Esophagus muscularis mucosa (tissue), 4 donors: ENCODE measurements around the gene RNFT2. TPM values are rescaled to one million over a fixed set of nuclear protein-coding genes. Genes with fewer than 3 reads are reported as not detected.

ENCODE experiments used
- DNase-seq: peaks from one replicate; pipeline ENCODE4 v3.0.0-alpha.2; 2017; ENCODE audit errors: extremely low spot score
- H3K27ac ChIP-seq, 4 donors: fragments of 200-600 bp; sonication (generic); replicated peaks in 1 of 4; 1 replicate in 3 of 4; 2 replicates in 1 of 4; pipeline ENCODE4 v1.5.1; 2016 to 2019; ENCODE audit warnings: mild to moderate bottlenecking in 1 of 4
- H3K27me3 ChIP-seq, 4 donors: fragments of 200-600 bp; sonication (generic); one replicate each; pipeline versions ENCODE4 v1.5.1 to v1.6.0; 2016 to 2019
- H3K36me3 ChIP-seq, 4 donors: fragments of 200-600 bp; sonication (generic); one replicate each; pipeline ENCODE4 v1.5.1; 2016 to 2019
- H3K4me1 ChIP-seq, 4 donors: fragments of 200-600 bp; sonication (generic); one replicate each; pipeline ENCODE4 v1.5.1; 2016 to 2019
- H3K4me3 ChIP-seq, 4 donors: fragments of 200-600 bp; sonication (generic); 1 replicate in 2 of 4; 2 replicates in 2 of 4; pipeline ENCODE4 v1.5.1; 2016 to 2019; ENCODE audit warnings: mild to moderate bottlenecking in 4 of 4, moderate library complexity in 1 of 4
- H3K9me3 ChIP-seq, 4 donors: fragments of 200-600 bp; sonication (generic); 1 replicate in 3 of 4; 2 replicates in 1 of 4; pipeline ENCODE4 v1.5.1; 2016 to 2019
- CTCF ChIP-seq, 3 experiments: fragments of 200-600 bp in 2 of 3; fragments of 450-650 bp in 1 of 3; sonication (generic) in 2 of 3; IDR thresholded peaks; one replicate each; pipeline ENCODE4 v1.5.1; 2017 to 2019; ENCODE audit warnings: antibody characterized with exemption in 3 of 3, mild to moderate bottlenecking in 2 of 3, moderate library complexity in 1 of 3
- EP300 ChIP-seq: sonication (generic); formaldehyde crosslinking; IDR thresholded peaks from one replicate; pipeline ENCODE4 v1.6.1; 2017; ENCODE audit warnings: antibody characterized with exemption
- POLR2A ChIP-seq: fragments of 450-650 bp; IDR thresholded peaks from one replicate; pipeline ENCODE4 v1.6.1; 2017; ENCODE audit warnings: antibody characterized with exemption, moderate library complexity, mild to moderate bottlenecking, low read depth
- POLR2AphosphoS5 ChIP-seq, 2 donors: sonication (generic); formaldehyde crosslinking; IDR thresholded peaks; one replicate each; pipeline ENCODE4 v1.6.1; 2017; ENCODE audit warnings: antibody characterized with exemption in 2 of 2
- WGBS: methylation state at CpG from one replicate; pipeline ENCODE4 v1.1.5; 2018; 5-methylcytosine and 5-hydroxymethylcytosine counted together
- intact Hi-C: fragments of 100-400 bp; cut with DNase I; formaldehyde crosslinking; loops from one replicate; pipeline ENCODE4 v1.15.1; 2023
- total RNA-seq, 4 donors: library from RNA; depleted of rRNA; stranded (reverse); fragments of >200 nt; gene quantifications; one replicate each; pipeline versions ENCODE4 v1.1.0 to v1.2.1, GENCODE V29; 2016

Gene RNFT2
- total RNA-seq, 4 donors from 2014 or later: 0.17 to 0.63 (median 0.34) TPM

DNA sequence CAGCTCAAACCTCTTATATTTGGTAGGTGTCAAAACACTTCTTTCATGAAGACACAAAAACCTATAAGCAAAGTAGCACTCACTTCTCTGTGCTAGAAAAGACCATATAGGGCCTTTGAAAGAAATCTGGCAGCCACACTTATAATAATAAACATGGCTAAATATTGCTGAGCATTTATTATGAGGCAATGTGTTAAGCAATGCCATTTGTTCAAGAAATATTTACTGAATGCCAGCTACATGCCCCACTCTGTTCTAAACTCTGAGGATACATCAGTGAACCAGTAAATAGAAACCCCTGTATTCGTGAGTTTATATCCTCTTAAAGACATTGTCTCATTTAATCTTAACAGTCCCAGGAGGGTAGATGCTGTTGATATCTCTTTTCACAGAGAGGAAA lies 52.0 kb downstream of the RNFT2 start:
- DNase-seq: no peak
- H3K4me3 ChIP-seq: no peak overlapping the region
- no peaks in the 10 kb centered on the region for H3K9me3 ChIP-seq
- H3K27ac ChIP-seq: no peak overlapping the region
- TF ChIP-seq EP300: no peak
- no peak for TF ChIP-seq POLR2AphosphoS5 (IDR thresholded peaks at IDR 0.05)
- no peak for TF ChIP-seq POLR2A
- TF ChIP-seq CTCF (IDR thresholded peaks at IDR 0.05): no peak
- H3K4me1 ChIP-seq: peaks cover 0 to 5% (median 0%) of the 10 kb centered on the region in 4 donors
- H3K36me3 ChIP-seq: no peaks in the 10 kb centered on the region
- intact Hi-C loops: no loop called here
- H3K27me3 ChIP-seq: no peaks in the 10 kb centered on the region
- 47% methylated on average over 1 of the region's 1 CpG for WGBS

DNA sequence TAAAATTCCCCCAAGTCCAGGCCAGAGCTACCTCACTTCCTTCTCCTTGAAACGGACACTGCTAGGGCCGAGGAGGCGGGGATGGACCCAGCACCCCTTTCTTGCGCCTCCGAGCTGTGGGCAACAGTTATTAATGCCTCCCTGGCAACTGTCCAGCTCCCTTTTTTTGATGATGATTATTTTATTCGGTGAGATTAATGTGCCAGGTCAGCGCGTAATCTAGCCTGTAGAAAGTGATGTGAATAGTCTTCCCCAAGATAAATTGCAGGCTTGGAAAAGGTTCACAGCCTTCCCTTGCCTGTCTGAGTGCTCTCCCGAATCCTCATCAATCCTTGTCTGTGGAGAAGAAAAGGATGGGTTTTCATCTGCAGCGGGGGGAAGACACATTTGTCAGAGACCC lies 54.3 kb downstream of the RNFT2 start:
- intact Hi-C loops: no loop called here
- H3K4me1 ChIP-seq: peaks cover 0 to 5% (median 0%) of the 10 kb centered on the region in 4 donors
- H3K27ac ChIP-seq: no peak overlapping the region
- H3K9me3 ChIP-seq: no peaks in the 10 kb centered on the region
- no peaks in the 10 kb centered on the region for H3K27me3 ChIP-seq
- 66% methylated on average over 10 of the region's 10 CpGs for WGBS
- no peak overlapping the region for H3K4me3 ChIP-seq
- DNase-seq: no peak
- H3K36me3 ChIP-seq: no peaks in the 10 kb centered on the region
- TF ChIP-seq CTCF (IDR thresholded peaks at IDR 0.05) (no peak), POLR2A (no peak), EP300 (no peak), POLR2AphosphoS5 (IDR thresholded peaks at IDR 0.05) (no peak)

DNA sequence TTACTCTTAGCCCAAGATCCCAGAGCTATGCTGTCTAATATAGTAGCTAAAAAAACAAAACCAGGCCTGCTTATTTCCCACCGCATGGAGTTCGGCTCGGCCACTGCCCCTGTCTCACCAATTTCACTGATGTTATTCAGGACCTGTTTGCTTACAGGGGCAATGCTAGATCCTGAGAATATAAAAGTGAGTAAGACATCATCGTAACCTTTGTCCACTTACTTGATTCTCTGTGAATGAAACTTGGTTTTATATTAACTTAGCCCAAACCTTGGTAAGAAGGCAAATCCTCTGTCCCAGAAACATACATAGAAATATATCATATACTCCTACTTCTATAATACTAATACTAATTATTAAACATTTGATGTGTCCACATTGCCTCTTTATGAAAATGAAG lies 56.6 kb downstream of the RNFT2 start:
- no peaks in the 10 kb centered on the region for H3K27me3 ChIP-seq
- TF ChIP-seq POLR2A (no peak), CTCF (IDR thresholded peaks at IDR 0.05) (no peak), POLR2AphosphoS5 (IDR thresholded peaks at IDR 0.05) (no peak), EP300 (no peak)
- peaks cover 0 to 12% (median 10%) of the 10 kb centered on the region in 4 donors for H3K9me3 ChIP-seq
- 98% methylated on average over 4 of the region's 4 CpGs for WGBS
- no peaks in the 10 kb centered on the region for H3K36me3 ChIP-seq
- intact Hi-C loops: no loop called here
- no peak for DNase-seq
- H3K4me3 ChIP-seq: no peak overlapping the region
- peaks cover 0 to 5% (median 0%) of the 10 kb centered on the region in 4 donors for H3K4me1 ChIP-seq
- no peak overlapping the region for H3K27ac ChIP-seq

GRCh38 chr12:116797885-116798284 lies 59.8 kb downstream of the RNFT2 start:
- TF ChIP-seq CTCF (IDR thresholded peaks at IDR 0.05): no peak
- TF ChIP-seq POLR2A: no peak
- TF ChIP-seq POLR2AphosphoS5 (IDR thresholded peaks at IDR 0.05): no peak
- no peak for TF ChIP-seq EP300
- 79% methylated on average over 6 of the region's 6 CpGs for WGBS
- Histone ChIP-seq H3K36me3 (no peaks in the 10 kb centered on the region), H3K27me3 (no peaks in the 10 kb centered on the region), H3K4me1 (no peaks in the 10 kb centered on the region), H3K4me3 (no peak overlapping the region), H3K27ac (no peak overlapping the region), H3K9me3 (peaks cover 0 to 12% (median 10%) of the 10 kb centered on the region in 4 donors)
- DNase-seq: no peak
- intact Hi-C loops: no loop called here

- TF ChIP-seq POLR2A: no peak
- no peak for TF ChIP-seq EP300
- TF ChIP-seq CTCF (IDR thresholded peaks at IDR 0.05): no peak
- no peak for TF ChIP-seq POLR2AphosphoS5 (IDR thresholded peaks at IDR 0.05)
- WGBS: 95% methylated on average over 4 of the region's 4 CpGs
- DNase-seq: no peak
- intact Hi-C loops: no loop called here
- H3K36me3 ChIP-seq: no peaks in the 10 kb centered on the region
- H3K9me3 ChIP-seq: peaks cover 0 to 12% (median 10%) of the 10 kb centered on the region in 4 donors
- no peaks in the 10 kb centered on the region for H3K27me3 ChIP-seq
- no peaks in the 10 kb centered on the region for H3K4me1 ChIP-seq
- no peak overlapping the region for H3K27ac ChIP-seq
- H3K4me3 ChIP-seq: no peak overlapping the region
Observed at GRCh38 chr12:116798719-116799118, 60.6 kb downstream of the RNFT2 start.
